GM19468 (cell line): ENCODE measurements around the gene NT5DC4.
"Not testable (repeated sequence)": the region's sequence is repeated elsewhere in the genome, so short reads cannot be mapped to it uniquely, and the experiment has no call there.

Experiments
- ATAC-seq: cut with Tn5 transposase; IDR thresholded peaks from one replicate; pipeline ENCODE4 v1.9.1; 2021; ENCODE audit warnings: mild to moderate bottlenecking, moderate library complexity, moderate number of reproducible peaks; ENCODE audit not compliant: unreplicated experiment; ENCODE audit errors: extremely low read depth

Gene NT5DC4

DNA sequence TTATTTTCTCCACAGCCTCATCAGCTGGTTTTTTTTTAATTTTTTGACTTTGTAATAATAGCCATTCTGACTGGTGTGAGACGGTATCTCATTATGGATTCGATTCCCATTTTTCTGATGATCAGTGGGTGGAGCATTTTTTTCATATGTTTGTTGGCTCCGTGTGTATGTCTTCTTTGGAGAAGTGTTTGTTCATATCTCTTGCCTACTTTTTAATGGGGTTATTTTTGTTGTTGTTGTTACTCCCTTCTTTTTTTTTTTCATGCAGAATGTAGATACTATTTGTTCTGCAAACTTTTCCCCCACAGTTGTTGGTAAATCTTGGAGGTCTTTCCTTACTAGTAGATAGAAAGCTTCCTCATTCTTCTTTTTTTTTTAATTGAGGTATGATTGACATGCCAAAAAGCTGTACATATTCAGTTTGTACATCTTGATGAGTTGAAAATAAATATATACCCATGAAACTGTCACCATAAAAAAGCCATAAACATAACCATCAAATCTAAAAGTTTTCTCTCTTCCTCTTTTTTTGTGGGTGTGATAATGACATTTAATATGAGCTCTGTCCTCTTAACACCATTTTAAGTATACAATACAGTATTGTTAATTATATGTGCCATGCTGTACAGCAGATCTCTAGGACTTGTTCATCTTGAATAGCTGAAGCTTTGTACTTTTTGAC, 21.8 kb upstream of the NT5DC4 start:
- no peak for ATAC-seq

DNA sequence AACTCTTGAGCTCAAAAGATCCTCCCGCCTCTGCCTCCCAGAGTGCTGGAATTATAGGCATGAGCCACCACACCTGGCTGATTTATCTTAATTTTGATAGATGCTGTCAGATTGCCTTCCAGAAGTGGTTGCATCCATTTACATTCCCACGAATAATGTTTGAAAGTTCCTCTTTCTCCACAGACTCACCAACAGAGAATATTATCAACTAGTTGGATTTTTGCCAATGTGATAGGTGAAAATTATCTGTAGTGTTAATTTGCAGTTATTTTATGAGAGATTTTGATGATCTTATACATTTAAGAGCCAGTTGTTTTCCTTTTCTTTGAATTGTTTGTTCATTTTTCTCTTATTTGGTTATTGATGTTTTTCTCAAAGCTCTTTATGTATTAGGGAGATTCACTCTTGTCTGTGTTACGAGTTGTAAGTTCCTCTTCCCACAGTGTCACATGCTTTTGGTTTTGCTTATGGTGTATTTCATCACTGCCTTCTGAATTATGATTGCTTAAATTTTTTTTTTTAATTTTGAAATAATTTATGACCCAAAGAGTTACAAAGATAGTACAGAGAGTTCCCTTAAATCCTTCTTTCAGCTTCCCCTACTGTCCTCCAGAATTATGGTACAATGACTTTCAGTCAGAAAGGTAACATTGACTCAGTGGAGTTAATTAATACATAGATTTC, 20.7 kb upstream of the NT5DC4 start:
- no peak for ATAC-seq

DNA sequence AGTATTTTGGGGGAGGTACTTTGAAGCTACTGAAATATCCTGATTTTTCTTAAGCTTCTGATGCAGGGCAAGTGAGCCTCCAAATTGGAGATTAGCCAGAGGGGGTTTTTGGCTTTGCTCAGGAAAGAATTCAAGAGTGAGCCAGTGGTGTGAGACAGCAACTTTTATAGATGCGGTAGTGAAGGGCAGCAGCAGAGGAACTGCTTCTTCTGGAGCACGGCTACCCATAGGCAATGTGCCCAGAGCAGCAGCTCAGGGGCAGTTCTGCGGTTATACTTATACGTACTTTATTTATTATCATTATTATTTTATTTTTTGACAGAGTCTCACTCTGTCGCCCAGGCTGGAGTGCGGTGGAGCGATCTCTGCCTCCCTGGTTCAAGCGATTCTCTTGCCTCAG, 19.8 kb upstream of the NT5DC4 start:
- ATAC-seq: no peak

DNA sequence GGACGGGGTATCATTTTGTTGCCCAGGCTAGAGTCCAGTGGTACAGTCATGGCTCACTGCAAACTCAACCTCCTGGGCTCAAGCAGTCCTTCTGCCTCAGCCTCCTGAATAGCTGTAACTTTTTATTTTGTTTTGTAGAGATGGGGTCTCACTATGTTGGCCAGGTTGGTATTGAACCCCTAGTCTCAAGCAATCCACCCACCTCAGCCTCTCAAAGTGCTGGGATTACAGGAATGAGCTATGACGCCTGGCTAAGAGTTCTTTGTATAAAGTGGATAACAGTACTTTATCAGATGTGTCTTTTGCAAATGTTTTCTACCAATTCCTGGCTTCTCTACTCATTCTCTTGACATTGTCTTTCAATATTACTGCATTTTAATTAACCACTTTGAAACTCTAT, 17.1 kb upstream of the NT5DC4 start:
- ATAC-seq: no peak

DNA sequence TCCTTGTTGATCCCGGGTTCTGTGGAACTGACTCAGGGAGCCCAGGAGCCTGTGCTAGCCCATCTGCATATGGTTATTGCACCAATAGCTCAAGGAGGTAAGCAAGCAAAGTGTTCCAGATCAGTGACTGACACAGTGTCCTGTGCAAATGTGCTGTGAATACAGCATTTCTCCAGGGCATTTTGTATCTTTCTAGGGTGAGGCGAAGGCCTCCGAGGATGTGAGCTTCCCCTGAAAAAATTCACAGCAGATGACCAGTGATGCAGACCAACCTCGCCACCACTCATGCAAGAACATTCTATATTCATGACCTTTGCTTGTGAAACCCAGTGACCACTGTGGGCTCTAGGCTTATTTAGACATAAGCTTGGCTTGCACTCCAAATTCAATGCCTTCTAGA, 15.2 kb upstream of the NT5DC4 start:
- ATAC-seq: no peak

DNA sequence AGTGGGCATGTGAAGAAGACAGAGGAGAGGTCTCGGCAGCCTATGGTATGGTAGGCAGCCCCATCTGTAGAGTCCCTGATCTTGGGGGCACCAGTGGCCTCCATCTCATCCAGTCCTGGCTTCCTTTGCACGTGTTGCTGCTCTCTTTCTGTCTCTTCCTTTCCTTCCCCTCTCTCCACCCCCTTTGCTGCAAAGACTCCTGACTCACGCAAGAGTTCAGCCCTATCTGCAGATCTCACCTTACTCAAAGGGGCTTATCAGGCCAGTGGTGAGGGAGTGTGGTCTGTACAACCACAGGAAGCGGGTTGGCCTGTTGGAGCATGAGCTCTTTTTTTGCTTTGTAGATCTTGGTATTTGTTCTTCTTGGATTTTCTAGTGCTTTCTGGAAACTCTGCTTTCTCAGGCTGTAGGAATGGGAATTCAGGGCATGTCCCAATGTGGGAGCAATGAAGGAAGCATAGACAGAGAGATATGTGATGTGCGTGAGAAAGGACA, 14.6 kb upstream of the NT5DC4 start:
- ATAC-seq: no peak

DNA sequence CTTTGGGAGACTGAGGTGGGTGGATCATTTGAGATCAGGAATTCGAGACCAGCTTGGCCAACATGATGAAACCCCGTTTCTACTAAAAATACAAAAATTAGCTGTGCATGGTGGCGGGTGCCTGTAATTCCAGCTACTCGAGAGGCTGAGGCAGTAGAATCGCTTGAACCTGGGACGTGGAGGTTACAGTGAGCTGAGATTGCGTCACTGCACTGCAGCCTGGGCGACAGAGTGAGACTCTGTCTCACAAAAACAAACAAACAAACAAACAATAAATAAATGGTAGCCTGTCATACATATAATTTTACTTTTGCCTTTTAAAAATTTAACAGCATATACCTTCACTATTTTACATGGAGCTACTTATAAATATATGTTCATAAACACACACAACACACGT, 13.9 kb upstream of the NT5DC4 start:
- not testable (repeated sequence) for ATAC-seq

DNA sequence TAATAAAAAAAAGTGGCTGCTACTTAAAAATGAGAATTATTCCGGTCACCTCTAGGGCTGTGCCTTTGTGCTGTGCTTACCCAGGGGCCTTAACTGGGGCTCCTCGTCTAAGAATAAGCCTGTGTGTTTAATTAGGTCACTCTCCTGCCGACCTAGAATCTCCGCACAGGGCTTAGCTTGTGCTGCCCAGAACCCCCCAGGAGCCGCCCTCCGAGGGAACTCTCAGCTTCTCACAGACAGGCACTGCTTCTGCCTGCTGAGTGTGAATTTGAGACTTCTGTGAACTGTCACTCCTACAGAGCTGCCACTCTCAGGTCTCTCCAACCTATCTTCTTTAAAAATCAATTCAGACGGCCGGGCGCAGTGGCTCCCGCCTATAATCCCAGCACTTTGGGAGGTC, 11.9 kb upstream of the NT5DC4 start:
- ATAC-seq: no peak

DNA sequence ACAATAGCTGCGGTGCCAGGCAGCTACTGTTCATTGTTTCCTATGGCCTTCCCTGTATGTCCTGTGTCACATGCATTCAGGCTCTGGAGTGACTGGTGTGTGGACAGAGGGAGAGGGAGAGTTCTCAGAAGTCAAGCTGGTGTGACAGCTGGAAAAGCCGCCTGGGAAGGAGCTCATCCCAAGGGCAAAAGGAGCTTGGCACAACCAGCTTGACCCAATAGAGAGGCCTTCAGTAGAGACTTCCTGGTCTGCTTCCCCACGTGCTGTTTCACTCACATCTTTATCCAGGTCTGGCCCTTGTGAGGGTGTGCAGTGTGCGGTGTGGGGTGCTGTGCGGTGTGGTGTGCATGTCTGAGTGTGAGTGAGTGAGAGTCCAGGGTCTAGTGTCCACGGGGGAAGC, 11.1 kb upstream of the NT5DC4 start:
- no peak for ATAC-seq

DNA sequence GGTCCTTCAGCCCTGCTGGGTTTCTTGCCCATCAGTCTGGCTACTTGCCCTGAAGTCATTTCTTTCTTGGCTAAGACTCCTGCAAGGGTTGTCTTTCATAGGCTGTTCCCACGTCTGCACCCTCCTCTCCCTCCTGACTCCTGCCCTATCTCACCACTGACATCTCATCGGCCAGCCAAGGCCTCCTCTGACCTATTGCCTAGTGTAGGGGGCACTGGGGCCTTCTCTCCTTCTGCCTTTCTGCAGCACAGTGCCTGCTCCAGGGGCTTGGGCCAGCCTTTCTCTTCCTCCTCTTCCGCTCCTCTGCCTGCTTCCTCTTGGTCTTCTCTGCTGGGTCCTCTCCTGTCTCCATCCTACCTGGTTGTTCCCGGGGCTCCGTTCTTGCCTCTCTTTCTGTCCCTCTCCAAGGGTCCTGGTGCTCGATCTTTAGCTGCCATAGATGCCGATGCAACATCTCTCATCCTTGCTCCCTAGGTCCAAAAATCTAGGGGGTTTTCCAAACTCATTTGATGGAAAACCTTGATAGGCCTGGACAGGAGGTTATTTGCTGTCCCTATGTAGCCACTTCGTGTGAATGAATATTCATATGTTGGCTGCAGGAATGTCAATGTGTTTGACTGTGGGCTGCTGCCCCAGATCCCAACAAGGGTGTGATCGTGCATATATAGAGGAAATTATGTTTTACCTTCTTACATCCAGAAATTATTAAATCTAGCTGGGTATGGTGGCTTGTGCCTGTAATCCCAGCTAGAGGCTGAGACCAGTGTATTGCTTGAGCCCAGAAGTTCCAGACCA, 9.7 kb upstream of the NT5DC4 start:
- ATAC-seq: no peak

DNA sequence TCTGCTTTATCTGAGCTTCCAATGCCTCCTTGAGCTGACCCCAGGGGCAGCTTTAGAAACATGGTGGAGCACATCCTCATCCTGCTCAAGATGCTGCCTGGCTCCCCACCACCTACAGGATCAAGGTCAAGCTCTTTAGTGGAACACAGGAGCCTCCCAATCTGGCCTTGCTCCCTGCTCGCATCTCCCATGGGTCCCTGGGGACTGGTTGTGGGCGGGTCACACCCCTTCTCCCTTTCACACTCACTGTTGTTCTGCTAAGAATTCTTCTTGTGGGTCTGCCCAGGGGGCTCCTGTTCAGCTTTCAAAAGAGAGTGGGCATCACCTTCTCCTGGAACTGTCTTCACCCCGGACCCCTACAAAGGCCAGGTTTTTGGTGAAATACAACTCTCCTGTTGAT, 8.4 kb upstream of the NT5DC4 start:
- no peak for ATAC-seq

DNA sequence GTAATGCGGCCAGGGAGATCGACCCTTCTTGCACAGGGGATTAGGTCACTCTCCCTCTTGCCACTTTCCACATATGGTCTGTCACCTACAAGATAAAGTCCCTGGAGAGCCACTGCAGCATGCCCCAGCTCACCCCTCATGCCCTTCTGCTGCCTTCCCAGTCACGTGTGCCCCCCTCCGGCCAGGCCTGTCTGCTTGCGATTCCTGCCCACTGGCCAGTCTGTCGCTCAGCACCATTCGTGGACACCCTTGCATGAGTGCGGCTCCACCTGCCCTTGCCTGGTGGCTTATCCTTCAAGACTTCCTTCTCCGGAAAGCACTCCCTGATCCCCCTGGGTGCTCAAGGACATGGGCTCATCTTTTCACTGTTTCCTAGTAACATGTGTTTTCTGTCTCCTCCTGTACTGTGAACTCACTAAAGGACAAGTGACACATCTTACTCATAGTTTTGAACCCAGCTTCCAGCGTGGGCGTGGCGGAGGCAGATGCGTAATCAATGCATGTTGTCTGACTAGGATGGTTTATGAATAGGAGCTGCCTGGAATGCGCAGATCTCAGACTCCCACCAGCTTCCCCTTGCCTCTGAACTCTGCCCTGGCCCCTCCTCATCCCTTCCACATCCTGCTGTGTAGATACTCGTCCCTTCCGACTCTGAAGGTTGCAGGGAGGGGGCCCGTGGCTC, 7.8 kb upstream of the NT5DC4 start:
- no peak for ATAC-seq

DNA sequence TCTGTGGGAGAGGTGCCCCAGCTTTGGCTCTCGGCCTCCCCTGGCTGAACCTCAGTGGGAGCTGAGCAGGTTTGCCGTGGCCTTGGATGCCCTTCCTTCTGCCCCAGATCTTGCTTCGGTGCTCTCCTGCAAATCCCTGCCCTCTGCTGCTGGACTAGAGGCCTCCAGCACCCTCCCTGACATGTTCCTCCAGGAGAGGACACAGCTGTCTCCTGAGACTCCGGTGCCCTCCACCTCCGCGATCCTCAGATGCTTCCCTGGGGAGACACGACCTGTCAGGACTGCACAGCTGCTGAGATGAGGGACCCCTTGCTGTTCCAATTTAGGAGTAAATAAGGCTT, 7.3 kb upstream of the NT5DC4 start:
- ATAC-seq: no peak

DNA sequence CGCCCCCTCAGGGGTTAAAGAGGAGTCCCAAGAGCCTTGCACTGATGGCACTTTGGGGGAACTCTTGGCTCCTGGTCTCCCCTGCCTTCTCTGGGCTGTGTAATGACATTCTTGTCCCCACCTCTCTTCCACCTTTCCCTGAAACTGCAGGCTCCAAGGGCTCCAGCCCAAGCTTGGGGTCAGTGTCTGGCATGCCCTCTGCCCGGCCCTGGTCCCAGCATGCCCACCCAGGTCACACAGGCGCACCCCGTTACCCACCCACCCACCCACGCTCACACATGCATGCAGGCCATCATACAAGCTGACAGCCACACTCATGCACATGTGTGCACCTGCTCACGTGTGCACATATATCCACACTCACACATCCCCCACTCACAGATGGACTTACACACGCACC, 6.9 kb upstream of the NT5DC4 start:
- ATAC-seq: no peak

DNA sequence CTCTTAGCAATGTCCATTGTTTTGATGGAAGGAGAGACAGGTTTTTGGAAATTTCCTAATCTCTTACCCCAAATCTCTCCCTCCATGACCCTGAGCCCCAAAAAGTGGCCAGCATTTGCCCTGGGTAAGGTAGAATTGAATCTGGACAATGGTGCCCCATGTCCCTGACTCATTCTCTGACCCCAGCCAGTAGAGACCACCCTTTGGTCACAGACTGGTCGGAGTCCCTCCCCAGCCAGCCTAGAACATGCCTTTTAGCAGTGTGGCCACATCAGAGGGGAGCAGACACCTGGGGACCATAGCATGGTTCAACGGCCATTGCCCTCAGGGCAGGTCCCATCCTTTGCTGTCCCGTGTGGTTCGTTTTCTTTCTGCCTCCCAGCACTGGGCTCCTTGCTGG, 6.5 kb upstream of the NT5DC4 start:
- no peak for ATAC-seq

DNA sequence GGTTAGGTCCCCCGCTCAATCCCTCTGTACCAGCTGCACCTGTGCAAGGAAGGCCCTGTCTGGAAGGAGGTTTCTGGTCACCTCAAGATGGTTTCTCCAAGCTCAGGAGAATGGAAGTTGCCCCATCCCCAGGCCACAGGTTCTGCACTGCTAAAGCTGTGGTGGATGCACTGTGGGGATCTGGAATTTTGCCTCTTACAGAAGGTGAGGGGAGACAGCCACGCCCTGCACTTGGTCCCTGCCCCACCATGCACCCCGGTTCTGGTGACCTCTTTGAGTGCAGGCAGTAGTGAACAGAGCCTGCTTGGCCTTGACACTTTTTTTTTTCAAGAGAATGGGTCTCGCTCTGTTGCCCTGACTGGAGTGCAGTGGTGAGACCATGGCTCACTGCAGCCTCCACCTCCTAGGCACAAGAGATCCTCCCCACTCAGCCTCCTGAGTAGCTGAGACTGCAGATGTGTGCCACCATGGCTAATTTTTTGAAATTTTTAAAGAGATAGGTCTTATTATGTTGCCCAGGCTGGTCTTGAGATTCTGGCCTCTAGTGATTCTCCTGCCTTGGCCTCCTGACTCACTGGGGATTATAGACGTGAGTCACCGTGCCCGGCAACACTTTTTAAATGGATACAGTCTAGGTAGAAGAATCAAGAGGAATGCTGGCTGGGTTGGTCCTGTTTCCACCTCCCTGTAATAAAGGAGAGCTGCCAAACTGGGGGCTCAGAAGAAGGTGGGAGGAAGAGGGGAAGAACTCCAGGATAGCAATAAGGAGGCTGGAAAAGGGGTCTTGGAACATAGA, 5.8 kb upstream of the NT5DC4 start:
- no peak for ATAC-seq

DNA sequence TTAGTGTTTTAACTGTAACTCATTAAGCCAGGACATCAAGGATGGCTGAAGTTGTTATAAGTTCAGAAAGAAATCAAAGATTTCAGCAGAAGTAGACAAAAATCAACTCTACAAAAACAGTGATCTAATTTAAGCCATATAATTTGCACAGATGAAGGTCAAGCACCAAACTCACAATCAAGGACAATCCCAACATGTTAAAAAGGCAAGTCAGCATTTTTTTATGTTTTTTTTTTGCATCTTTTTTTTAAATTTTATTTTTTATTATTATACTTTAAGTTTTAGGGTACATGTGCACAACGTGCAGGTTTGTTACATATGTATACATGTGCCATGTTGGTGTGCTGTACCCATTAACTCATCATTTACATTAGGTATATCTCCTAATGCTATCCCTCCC, 4.7 kb upstream of the NT5DC4 start:
- ATAC-seq: not testable (repeated sequence)

DNA sequence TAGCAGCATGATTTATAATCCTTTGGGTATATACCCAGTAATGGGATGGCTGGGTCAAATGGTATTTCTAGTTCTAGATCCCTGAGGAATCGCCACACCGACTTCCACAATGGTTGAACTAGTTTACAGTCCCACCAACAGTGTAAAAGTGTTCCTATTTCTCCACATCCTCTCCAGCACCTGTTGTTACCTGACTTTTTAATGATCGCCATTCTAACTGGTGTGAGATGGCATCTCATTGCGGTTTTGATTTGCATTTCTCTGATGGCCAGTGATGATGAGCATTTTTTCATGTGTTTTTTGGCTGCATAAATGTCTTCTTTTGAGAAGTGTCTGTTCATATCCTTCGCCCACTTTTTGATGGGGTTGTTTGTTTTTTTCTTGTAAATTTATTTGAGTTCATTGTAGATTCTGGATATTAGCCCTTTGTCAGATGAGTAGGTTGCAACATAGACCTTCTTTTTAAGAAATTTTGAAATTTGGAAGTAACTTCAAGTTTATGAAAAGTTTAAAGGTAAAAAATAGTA, 3.9 kb upstream of the NT5DC4 start:
- ATAC-seq: not testable (repeated sequence)

DNA sequence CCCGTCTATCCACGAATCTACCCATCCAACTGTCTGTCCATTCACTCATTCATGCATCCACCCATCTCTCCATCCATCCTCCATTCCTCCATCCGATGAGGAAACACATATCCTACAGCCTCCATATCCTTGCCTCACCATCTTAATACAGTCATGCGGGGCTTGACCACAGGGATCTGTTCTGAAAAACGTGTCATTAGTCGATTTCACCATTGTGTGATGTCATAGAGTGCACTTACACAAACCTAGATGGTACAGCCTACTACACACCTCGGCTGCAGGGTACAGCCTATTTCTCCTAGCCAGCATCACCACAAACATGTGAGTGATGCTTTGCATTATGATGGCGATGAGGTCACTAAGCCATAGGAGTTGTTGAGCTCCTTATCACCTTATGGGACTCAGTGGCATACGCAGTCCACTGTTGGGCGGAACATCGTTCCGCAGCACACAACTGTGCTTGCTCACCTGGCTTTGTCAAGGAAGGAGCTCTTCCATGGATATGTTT, 1.9 kb upstream of the NT5DC4 start:
- ATAC-seq: no peak
